Subcutaneous adipose tissue (tissue), 4 donors: Measurements from ENCODE around the gene MBD1. TPM values are rescaled to one million over a fixed set of nuclear protein-coding genes. Genes with fewer than 3 reads are reported as not detected.

Experiments
- CTCF ChIP-seq: fragments of 450-650 bp; IDR thresholded peaks from one replicate; pipeline ENCODE4 v1.5.1; 2016; ENCODE audit warnings: low read depth, mild to moderate bottlenecking, control low read depth, antibody characterized with exemption, moderate library complexity
- total RNA-seq, 4 donors: library from RNA; depleted of rRNA; stranded (reverse); fragments of >200 nt; gene quantifications; one replicate each; pipeline ENCODE4 v1.1.0, GENCODE V29; 2016

Gene MBD1
- total RNA-seq, 4 donors from 2014 or later: 42.6 to 71.0 (median 49.7) TPM

- no peak for TF ChIP-seq CTCF
These were observed 19.8 kb upstream of the MBD1 start for GRCh38 chr18:50301074-50301473.

GRCh38 chr18:50299626-50300388 lies 18.5 kb upstream of the MBD1 start:
- TF ChIP-seq CTCF: no peak

- no peak for TF ChIP-seq CTCF
These were observed 17.3 kb upstream of the MBD1 start for GRCh38 chr18:50298443-50299284.

- no peak for TF ChIP-seq CTCF
These were observed 16.5 kb upstream of the MBD1 start for GRCh38 chr18:50297621-50298442.

GRCh38 chr18:50293039-50293438 lies 11.7 kb upstream of the MBD1 start:
- no peak for TF ChIP-seq CTCF

GRCh38 chr18:50289108-50289443 lies 7.8 kb upstream of the MBD1 start:
- TF ChIP-seq CTCF: no peak
